Colon (tissue), 2 donors: Measurements from ENCODE around the gene SLC2A4RG.

Experiments used
- FAIRE-seq: peaks from 2 replicates; lab custom pipeline; 2012; peaks lifted over from hg19 to GRCh38; lab: Jason Lieb, UNC
- donor health status: control.
- donor health status: control.

Gene SLC2A4RG

GRCh38 chr20:63741676-63742380 lies 2.3 kb downstream of the SLC2A4RG start:
- no peak for FAIRE-seq

DNA sequence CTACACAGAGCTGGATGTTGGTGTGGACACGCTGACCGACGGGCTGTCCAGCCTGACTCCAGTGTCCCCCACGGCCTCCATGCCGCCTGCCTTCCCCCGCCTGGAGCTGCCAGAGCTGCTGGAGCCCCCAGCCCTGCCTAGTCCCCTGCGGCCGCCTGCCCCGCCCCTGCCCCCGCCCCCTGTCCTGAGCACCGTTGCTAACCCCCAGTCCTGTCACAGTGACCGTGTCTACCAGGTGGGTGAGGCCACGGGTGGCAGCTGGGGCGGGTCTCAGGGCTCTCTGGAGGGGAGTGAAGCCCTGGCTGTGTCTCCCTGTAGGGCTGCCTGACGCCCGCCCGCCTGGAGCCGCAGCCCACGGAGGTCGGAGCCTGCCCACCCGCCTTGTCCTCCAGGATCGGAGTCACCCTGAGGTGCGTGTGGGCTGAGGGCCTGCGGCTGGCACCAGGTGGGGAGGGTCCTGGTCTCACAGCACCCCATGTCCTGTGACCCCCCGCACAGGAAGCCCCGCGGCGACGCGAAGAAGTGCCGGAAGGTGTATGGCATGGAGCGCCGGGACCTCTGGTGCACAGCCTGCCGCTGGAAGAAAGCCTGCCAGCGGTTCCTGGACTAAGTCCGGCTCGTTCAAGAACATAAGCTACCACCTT lies 2.9 kb downstream of the SLC2A4RG start:
- no peak for FAIRE-seq

GRCh38 chr20:63743210-63743970 lies 3.8 kb downstream of the SLC2A4RG start:
- FAIRE-seq, result no peak

DNA sequence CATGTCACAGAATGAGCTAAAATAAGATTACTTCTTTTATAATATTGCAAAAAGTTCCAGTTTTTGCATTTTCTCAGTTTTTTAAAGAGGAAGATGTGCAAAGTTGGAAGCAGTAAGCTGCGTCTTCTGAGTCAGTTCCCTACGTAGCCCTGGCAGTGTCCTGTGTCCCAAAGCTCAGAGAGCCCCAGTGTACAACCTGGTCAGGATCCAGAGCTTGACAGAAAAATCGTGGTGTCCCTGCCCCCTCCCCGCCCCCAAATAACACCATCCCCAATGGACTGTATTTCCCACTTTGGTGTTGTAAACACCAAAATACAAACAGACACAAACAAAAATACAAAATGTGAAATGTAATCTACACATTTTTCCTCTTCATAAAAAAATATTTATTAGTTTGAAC lies 4.6 kb downstream of the SLC2A4RG start:
- FAIRE-seq, result no peak

DNA sequence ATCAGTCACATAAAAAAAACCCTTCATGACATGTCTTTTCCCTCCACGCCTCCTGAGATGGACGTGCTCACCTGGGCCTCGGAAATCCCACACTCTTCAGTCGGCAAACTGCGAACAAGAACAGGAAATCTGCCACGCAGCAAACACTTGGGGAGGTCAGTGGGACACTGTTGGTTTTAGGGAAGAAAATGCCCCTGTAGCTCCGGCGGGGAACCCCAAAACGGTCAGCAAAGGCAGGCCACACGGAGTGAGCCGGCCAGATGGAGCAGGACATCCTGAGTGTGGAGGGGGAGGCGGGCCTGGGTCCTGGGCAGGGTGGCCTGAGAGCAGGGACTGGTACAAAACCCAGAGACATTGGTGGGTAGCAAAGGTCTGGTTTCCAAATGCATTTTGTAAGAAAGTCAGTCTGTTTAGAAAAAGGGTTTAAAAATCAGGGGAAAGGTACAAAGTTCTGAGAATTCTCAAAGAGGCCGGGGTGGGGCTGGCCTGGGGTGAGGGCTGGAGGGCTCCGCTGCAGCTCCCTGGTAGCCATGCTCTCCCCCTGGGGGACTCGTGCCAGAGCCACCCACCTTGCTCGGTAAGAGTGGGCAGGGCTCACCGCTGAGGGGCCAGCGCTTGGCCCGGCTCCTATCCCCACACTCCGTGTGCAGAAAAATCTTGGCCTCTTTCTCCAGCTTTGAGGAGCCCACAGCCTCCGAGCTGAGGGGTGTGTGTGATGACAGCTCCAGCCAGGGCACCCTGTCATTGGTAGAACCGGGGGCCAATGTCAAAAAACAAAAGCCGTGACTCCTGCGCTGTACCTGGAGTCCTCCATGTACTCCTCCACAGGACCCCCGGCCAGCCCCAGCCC lies 5.2 kb downstream of the SLC2A4RG start:
- no peak for FAIRE-seq

- FAIRE-seq, result no peak
These were observed 5.8 kb downstream of the SLC2A4RG start for GRCh38 chr20:63745424-63745805.

GRCh38 chr20:63745961-63746731 lies 6.6 kb downstream of the SLC2A4RG start:
- FAIRE-seq, result no peak

DNA sequence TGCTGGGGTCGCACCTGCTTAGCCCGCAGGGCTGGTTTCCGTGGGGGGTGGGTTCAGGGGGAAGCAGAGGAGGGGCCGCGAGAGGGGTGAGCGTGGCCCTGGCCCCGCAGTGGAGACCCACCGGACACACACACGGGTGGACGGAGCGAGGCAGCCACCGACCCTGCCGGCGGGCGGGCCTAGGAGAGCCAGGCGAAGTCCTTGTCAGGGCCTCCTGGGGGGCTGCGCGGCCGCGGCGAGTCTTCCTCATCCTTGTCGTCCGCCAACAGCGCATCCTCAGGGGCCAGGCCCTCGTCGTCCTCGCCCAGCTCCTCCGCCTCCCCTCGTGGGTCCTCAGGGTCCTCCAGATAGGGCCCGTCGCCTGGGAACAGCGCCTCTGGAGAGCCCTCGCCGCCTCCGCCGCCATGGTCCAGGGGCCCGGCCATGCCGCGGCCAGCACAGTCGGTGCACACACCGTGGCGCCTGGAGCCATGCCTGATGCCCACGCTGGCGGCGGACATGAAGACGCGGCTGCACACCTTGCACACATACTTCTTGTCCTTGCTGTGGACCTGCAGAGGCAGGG lies 7.3 kb downstream of the SLC2A4RG start:
- no peak for FAIRE-seq

DNA sequence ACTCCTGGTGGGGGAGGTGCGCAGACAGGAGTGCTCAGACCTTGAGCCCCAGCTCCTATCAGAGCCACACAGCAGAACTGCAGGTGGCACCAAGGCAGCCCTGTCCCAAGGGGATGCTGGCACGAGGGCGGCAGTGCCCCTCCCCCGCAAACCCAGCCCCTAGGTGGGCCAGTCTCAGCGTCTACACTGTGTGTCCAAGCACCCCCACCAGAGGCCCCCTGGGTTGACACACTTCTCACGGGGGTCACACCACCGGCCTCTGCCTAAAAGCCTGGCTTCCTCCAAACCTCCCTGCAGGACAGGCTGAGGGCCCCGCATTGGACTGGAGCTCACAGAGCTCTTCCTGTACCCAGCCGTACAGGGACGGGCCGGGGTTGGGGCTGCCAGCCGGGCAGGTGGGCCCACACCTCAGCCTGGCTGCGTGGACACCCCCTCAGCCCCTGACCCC lies 8.1 kb downstream of the SLC2A4RG start:
- no peak for FAIRE-seq

DNA sequence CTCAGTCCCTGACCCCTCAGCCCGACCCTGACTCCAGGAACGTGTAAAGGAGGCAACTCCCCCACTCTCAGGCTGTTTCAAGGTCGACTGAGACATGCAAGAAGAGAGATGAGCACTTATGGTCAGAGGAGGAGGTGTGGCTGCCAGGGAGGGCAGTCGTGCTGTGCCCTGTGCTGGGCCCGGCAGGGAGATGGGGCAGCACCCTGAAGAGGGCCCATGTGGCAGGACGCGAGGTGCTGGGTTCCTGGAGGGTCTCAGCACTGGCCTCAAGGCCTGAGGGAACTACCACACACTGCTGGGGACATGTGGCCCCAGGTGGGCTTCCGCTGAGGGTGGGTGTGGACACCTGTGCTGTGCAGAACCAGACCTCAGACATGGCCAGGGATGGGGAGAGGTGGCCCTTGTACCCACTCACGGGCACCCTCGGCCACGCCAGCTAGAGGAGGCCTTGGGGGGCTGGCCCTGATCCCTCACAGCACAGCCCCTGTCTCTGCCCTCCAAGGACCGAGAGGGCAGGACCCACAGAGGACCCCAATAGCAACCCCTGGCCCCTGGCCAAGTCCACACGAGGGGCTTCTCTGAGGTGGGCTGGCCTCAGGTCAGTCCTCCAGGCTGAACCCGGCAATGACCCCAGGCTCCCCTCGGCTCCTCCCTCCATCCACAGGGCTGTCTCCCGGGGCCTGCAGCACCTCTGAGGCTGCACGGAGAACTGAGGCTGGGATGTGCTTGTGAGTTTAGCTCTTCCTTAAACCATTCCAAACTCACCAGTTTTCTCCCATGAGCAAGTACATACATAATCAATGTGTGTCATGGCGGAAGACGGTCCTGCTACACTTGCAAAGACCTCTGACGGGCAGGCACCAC lies 8.7 kb downstream of the SLC2A4RG start:
- no peak for FAIRE-seq

GRCh38 chr20:63748934-63749270 lies 9.3 kb downstream of the SLC2A4RG start:
- no peak for FAIRE-seq

GRCh38 chr20:63749597-63750508 lies 10.3 kb downstream of the SLC2A4RG start:
- FAIRE-seq, result no peak

GRCh38 chr20:63750807-63751470 lies 11.4 kb downstream of the SLC2A4RG start:
- no peak for FAIRE-seq

GRCh38 chr20:63751471-63752271 lies 12.1 kb downstream of the SLC2A4RG start:
- no peak for FAIRE-seq

DNA sequence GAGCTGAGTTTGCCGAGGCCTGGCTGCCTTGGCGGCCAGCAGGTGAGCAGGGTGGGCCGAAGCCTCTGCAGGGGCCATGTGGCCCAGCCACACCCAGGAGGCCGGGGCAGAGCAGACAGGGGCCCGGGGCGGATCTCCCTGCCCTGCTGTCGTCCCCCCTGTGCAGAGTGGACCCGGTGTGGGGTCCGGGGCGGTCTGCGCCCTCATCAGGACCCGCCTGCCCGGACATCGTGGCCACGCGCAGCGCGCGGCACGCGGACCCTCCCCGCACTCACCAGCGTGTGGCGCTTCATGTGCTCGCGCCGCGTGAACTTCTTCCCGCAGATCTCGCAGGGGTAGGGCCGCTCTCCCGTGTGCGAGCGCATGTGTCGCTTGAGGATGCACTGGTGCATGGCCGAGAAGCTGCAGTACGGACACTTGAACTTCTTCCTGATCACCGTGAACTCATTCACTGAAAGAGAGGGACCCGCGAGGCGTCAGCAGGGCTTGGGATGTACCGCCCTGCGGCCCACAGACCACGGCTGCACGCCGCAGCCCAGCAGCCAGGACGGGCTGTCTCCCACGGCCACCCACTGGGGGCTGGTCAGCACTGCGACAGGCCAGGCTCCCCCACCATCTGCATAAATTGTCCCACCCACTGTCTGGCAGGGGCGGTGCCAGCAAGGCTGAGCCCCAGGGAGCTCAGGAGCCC lies 13.0 kb downstream of the SLC2A4RG start:
- no peak for FAIRE-seq

DNA sequence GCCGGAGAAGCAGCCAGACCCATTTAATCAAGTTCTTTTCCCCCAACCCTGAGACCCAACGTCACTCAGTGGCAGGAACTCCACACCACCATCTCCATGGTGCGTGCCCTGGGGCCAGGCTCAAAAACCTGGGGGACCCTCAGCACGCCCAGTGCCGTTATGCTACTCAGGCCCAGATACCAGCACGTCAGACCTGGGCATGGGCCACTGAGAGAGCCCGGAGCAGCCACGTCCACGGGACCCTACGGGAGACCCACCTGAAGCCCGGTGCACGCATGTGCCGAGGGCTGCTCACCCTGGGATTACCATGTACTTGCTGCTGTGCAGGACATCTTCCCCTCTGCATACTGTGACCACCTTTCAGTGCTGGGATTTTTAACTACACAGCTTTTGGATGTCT lies 13.8 kb downstream of the SLC2A4RG start:
- no peak for FAIRE-seq

DNA sequence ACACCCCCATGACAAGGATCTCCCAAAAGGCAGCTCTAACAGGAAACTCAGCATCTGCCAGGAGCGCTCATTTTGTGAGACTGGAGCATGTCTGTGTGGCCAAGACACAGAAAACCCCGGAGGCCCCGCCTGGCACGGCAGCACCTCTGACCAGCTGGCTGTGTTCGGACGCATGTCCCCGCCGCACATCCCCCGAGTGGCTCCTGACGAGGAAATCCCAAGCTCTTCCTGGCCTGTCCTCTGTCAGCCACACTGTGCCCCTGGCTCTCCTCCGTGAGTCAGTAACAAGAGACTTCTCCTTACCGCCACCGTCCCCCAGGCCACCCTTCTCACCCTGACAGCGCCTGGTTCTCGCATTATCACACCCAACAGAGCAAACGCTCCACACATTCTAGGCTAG lies 14.4 kb downstream of the SLC2A4RG start:
- FAIRE-seq, result no peak
